Fibroblast of lung (primary cell): Measurements from ENCODE around the gene MRGPRF. TPM values are rescaled to one million over a fixed set of nuclear protein-coding genes. Genes with fewer than 3 reads are reported as not detected.

Experiments
- DNase-seq, 2 donors: peaks; one replicate each; pipeline versions ENCODE4 v3.0.0 to v3.0.0-alpha.2; 2010; ENCODE audit warnings: low read depth in 2 of 2
- H2AFZ ChIP-seq: 2 replicates; pipeline ENCODE4 v1.5.1; 2012; ENCODE audit warnings: low read length, control low read depth, inconsistent platforms
- H3K27ac ChIP-seq: 2 replicates; pipeline ENCODE4 v1.5.1; 2011; ENCODE audit warnings: low read length, control low read depth; ENCODE audit not compliant: insufficient read depth
- H3K27me3 ChIP-seq: 2 replicates; pipeline ENCODE4 v1.5.1; 2011; ENCODE audit warnings: mild to moderate bottlenecking, low read length; ENCODE audit not compliant: control insufficient read depth, insufficient read depth
- H3K36me3 ChIP-seq: 2 replicates; pipeline ENCODE4 v1.5.1; 2011; ENCODE audit warnings: low read length; ENCODE audit not compliant: control insufficient read depth, insufficient read depth
- H3K4me1 ChIP-seq: 2 replicates; pipeline ENCODE4 v1.5.1; 2011; ENCODE audit warnings: low read length; ENCODE audit not compliant: control insufficient read depth, insufficient read depth; ENCODE audit errors: extremely low read depth
- H3K4me2 ChIP-seq: 2 replicates; pipeline ENCODE4 v1.5.1; 2011; ENCODE audit warnings: low read length, control low read depth; ENCODE audit not compliant: insufficient read depth; ENCODE audit errors: extremely low read depth
- H3K4me3 ChIP-seq, 4 experiments: fragments of 200-600 bp in 1 of 4; sonication (generic) in 1 of 4; replicated peaks in 1 of 4; 2 replicates each; pipeline ENCODE4 v1.5.1; 2011 to 2016; ENCODE audit warnings: low read length in 4 of 4, low read depth in 3 of 4, mild to moderate bottlenecking in 3 of 4, control low read depth in 2 of 4, inconsistent platforms in 1 of 4, mixed read lengths in 1 of 4; ENCODE audit not compliant: insufficient read depth in 1 of 4; ENCODE audit errors: control extremely low read depth in 1 of 4
- H3K79me2 ChIP-seq: 2 replicates; pipeline ENCODE4 v1.5.1; 2012; ENCODE audit warnings: mild to moderate bottlenecking, low read length, inconsistent platforms; ENCODE audit not compliant: control insufficient read depth, insufficient read depth
- H3K9ac ChIP-seq: 2 replicates; pipeline ENCODE4 v1.5.1; 2011; ENCODE audit warnings: mild to moderate bottlenecking, low read length, control low read depth; ENCODE audit not compliant: insufficient read depth
- H3K9me3 ChIP-seq: 2 replicates; pipeline ENCODE4 v1.5.1; 2012; ENCODE audit warnings: low read depth, low read length; ENCODE audit not compliant: control insufficient read depth, insufficient read depth
- H4K20me1 ChIP-seq: 2 replicates; pipeline ENCODE4 v1.5.1; 2011; ENCODE audit warnings: low read length; ENCODE audit not compliant: control insufficient read depth, insufficient read depth; ENCODE audit errors: extremely low read depth
- CTCF ChIP-seq, 2 donors: IDR thresholded peaks in 1 of 2; conservative IDR thresholded peaks in 1 of 2; 1 replicate in 1 of 2; 2 replicates in 1 of 2; pipeline ENCODE4 v1.5.1; 2011 to 2012; ENCODE audit warnings: low read length in 2 of 2, control low read depth in 1 of 2, inconsistent platforms in 1 of 2, low read depth in 1 of 2, mild to moderate bottlenecking in 1 of 2
- EZH2 ChIP-seq: IDR thresholded peaks from 2 replicates; pipeline ENCODE4 v1.5.1; 2012; ENCODE audit warnings: low read length, control low read depth, mild to moderate bottlenecking; ENCODE audit errors: missing control alignments
- polyA plus RNA-seq, 2 donors: library from polyadenylated mRNA; depleted of rRNA in 1 of 2; stranded (reverse) in 1 of 2; unstranded in 1 of 2; fragments of >200 nt; gene quantifications; 2 replicates each; pipeline ENCODE4 v1.2.1, GENCODE V29; 2011 to 2012; ENCODE audit warnings: missing spikeins in 1 of 2
- total RNA-seq: library from RNA; depleted of rRNA; stranded (reverse); fragments of >200 nt; gene quantifications from 2 replicates; pipeline ENCODE4 v1.2.1, GENCODE V29; 2014

The MRGPRF gene
- total and polyA plus RNA-seq, 2 donors (not counting 1 experiment from before 2014, with no cell fraction given), result 84.2 to 88.1 TPM

DNA sequence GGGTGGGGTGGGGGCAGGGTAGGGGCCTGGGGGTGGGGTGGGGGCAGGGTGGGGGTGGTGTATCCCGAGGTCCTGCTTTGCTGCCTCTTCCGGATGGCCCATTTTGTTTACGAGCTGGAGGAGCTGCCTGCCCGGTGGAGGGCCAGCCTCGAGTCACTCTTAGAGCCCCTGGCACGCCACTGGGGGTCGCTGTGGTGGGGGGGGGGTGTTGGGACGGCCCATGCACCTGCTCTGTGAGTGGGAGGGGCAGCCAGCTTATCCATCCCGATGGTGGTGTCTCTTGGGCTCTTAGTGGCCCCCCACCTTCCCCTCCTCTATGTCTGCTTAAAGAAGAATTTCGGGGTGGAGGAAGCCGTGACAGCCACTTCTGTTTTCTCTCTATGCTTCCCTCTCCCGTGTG, 56.9 kb downstream of the MRGPRF start:
- Histone ChIP-seq H2AFZ (no peak overlapping the region), H3K4me2 (no peak overlapping the region), H3K36me3 (no peaks in the 10 kb centered on the region), H3K4me1 (no peaks in the 10 kb centered on the region), H3K79me2 (no peaks in the 10 kb centered on the region), H3K9me3 (no peaks in the 10 kb centered on the region), H4K20me1 (no peaks in the 10 kb centered on the region), H3K27ac (no peak overlapping the region), H3K27me3 (no peaks in the 10 kb centered on the region), H3K9ac (no peak overlapping the region), H3K4me3 (no peak overlapping the region)
- TF ChIP-seq EZH2, result no peak
- peak in 1 of 2 donors; percentile 22 for TF ChIP-seq CTCF (conservative IDR thresholded peaks at IDR 0.05 in 1 of 2, IDR thresholded peaks at IDR 0.05 in 1 of 2; ENCODE audit: low read depth in 1 of 2, low read length in 2 of 2)
- no peak for DNase-seq

GRCh38 chr11:68955607-68955958, 57.5 kb downstream of the MRGPRF start:
- Histone ChIP-seq H3K4me2 (no peak overlapping the region), H3K79me2 (no peaks in the 10 kb centered on the region)

DNA sequence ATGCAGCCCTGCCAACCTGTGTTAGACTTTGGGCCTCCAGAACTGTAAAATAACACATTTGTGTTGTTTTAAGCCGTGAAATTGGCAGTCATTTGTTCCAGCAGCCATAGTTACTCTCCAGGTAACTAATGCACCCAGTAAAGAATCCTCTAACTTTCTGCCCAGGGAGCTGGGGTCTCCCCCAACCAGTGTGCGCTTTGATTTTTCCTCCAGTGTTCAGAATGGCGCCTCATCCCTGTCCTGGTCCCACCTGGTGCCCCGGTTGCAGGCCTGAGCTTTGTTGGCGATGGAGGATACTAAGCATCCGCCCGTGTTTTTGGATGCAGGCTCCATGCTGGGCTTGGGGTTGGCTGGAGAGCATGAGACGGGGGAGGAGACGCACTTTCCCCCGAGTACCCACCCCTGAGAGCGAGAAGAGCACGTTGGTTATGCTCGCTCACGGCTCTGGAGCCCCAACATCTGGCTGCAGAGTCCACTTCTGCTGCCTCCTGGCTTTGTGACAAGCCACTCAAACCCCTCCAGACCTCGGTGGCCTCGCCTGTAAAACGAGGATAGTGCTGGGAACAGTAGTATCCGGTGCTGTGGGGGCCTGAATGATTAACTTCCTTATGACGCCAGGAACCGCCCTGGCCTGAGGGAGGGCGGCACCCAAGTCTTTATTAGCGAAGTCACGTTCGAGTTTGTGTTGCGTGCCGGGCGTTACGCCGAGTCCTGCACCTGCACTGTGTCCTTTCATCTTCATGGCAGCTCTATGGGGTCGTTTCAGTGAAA, 58.0 kb downstream of the MRGPRF start:
- H4K20me1 ChIP-seq, result no peaks in the 10 kb centered on the region
- H3K79me2 ChIP-seq, result no peaks in the 10 kb centered on the region
- H3K27ac ChIP-seq, result no peak overlapping the region
- DNase-seq, result peak; percentile 32 to 61
- H3K36me3 ChIP-seq, result no peaks in the 10 kb centered on the region
- H3K4me1 ChIP-seq, result no peaks in the 10 kb centered on the region
- no peak for TF ChIP-seq CTCF (conservative IDR thresholded peaks at IDR 0.05 in 1 of 2, IDR thresholded peaks at IDR 0.05 in 1 of 2; ENCODE audit: low read depth in 1 of 2, low read length in 2 of 2)
- TF ChIP-seq EZH2, result no peak
- H2AFZ ChIP-seq, result peak overlapping the region; percentile 63
- H3K4me2 ChIP-seq, result peak overlapping the region; percentile 52
- H3K4me3 ChIP-seq, result no peak overlapping the region
- H3K9ac ChIP-seq, result no peak overlapping the region
- H3K27me3 ChIP-seq, result no peaks in the 10 kb centered on the region
- H3K9me3 ChIP-seq, result no peaks in the 10 kb centered on the region

More at GRCh38 chr11:68955607-68955958, 57.5 kb downstream of the MRGPRF start:
- Histone ChIP-seq H4K20me1 (no peaks in the 10 kb centered on the region), H3K4me1 (no peaks in the 10 kb centered on the region), H3K4me3 (no peak overlapping the region), H3K9ac (no peak overlapping the region), H3K9me3 (no peaks in the 10 kb centered on the region), H3K36me3 (no peaks in the 10 kb centered on the region), H3K27ac (no peak overlapping the region), H3K27me3 (no peaks in the 10 kb centered on the region), H2AFZ (no peak overlapping the region)
- TF ChIP-seq EZH2, result no peak
- TF ChIP-seq CTCF (conservative IDR thresholded peaks at IDR 0.05 in 1 of 2, IDR thresholded peaks at IDR 0.05 in 1 of 2; ENCODE audit: low read depth in 1 of 2, low read length in 2 of 2), result no peak
- no peak for DNase-seq

Other genes starting within 250 kb of the MRGPRF start
- gene CPT1A, start 171.3 kb downstream of the MRGPRF start, total RNA-seq, result 33.6 and 45.2 TPM in 2 replicates
- 29.5 and 37.2 TPM in 2 replicates for gene CPT1A, start 171.3 kb downstream of the MRGPRF start, polyA plus RNA-seq
- gene MRPL21, start 109.4 kb downstream of the MRGPRF start, total RNA-seq, result 40.1 and 59.9 TPM in 2 replicates
- 31.6 and 72.4 TPM in 2 replicates for gene MRPL21, start 109.4 kb downstream of the MRGPRF start, polyA plus RNA-seq
- 7.7 and 8.6 TPM in 2 replicates for gene IGHMBP2, start 109.4 kb downstream of the MRGPRF start, total RNA-seq
- gene IGHMBP2, start 109.4 kb downstream of the MRGPRF start, polyA plus RNA-seq, result 5.2 and 6.9 TPM in 2 replicates
- gene MRGPRD, start 32.3 kb downstream of the MRGPRF start, total RNA-seq, result not detected in 2 replicates
- gene MRGPRD, start 32.3 kb downstream of the MRGPRF start, polyA plus RNA-seq, result not detected in 2 replicates
- gene TPCN2, start 35.7 kb upstream of the MRGPRF start, total RNA-seq, result 8.7 and 11.7 TPM in 2 replicates
- 7.7 and 9.7 TPM in 2 replicates for gene TPCN2, start 35.7 kb upstream of the MRGPRF start, polyA plus RNA-seq
- gene SMIM38, start 142.7 kb upstream of the MRGPRF start, total RNA-seq, result 0.33 and 0.51 TPM in 2 replicates
- 0.06 TPM in 1 of 2 replicates, not detected in the other for gene SMIM38, start 142.7 kb upstream of the MRGPRF start, polyA plus RNA-seq